Fibroblast of pulmonary artery (primary cell): ENCODE data around the gene LAMC1.
A peak's percentile ranks its signal among the peaks of the same experiment; 100 is the strongest.

Experiments used
- DNase-seq: peaks from one replicate; pipeline ENCODE4 v3.0.0-alpha.2; 2010; ENCODE audit warnings: low read depth
- H3K4me3 ChIP-seq: replicated peaks from 2 replicates; pipeline ENCODE4 v1.5.1; 2011; ENCODE audit warnings: low read depth, mild to moderate bottlenecking, control low read depth, low read length, moderate library complexity
- CTCF ChIP-seq: IDR thresholded peaks from 2 replicates; pipeline ENCODE4 v1.5.1; 2011; ENCODE audit warnings: mild to moderate bottlenecking, control low read depth, low read length, inconsistent platforms; ENCODE audit errors: missing control alignments

LAMC1 gene

GRCh38 chr1:182985876-182986275 lies 37.3 kb upstream of the LAMC1 start:
- no peak for TF ChIP-seq CTCF
- no peak overlapping the region for H3K4me3 ChIP-seq
- DNase-seq, result no peak

DNA sequence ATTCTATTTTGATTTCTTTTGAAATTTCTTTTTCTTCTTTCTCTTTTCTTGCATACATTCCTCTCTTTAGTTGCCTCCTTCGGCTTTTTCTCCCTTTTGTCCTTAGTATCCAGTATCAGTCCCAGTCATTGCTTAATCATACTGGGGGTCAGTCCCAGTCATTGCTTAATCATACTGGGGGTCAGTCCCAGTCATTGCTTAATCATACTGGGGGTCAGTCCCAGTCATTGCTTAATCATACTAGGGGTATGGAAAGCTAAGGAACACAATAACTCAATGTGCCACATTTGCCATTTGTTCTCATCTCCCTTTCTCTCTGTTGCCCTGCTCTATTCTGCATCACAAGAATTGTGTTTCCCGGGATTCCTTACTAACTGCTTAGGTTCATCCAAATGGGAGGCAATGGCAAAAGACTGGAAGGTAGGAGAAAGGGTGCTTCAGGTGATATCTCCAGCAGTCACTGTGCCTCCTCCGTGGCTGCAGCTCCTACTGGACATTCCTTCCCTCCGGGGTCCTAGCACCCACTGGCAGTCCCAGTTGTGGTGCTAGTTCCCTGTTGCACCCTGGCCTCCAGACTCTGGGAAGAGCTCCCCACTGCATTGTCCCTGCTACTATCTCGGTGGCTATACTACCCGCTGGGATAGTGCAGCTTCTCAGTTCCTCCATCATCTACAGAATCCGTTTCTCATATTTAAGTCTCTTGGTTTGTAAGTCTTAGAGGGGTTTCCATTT lies 32.6 kb upstream of the LAMC1 start:
- no peak overlapping the region for H3K4me3 ChIP-seq
- no peak for TF ChIP-seq CTCF
- peak; percentile 44 for DNase-seq

DNA sequence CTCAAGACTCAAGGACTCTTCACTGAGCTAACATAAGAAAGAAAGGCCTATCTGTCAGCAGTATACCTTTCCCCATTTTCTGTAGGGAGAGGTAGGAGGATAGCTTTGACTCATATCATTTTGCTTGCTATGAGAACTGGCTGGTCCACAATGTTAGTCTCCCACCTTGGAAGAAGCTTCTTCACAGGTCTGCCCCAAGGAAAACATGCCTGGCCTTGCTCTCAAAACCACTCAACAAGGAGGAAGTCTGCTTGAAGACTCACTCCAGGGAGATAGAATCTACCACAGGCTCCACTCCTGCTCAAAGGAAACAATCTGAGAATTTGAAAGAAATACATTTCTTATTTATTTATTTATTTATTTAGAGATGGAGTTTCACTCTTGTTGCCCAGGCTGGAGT lies 29.5 kb upstream of the LAMC1 start:
- H3K4me3 ChIP-seq, result no peak overlapping the region
- DNase-seq, result no peak
- TF ChIP-seq CTCF, result no peak

DNA sequence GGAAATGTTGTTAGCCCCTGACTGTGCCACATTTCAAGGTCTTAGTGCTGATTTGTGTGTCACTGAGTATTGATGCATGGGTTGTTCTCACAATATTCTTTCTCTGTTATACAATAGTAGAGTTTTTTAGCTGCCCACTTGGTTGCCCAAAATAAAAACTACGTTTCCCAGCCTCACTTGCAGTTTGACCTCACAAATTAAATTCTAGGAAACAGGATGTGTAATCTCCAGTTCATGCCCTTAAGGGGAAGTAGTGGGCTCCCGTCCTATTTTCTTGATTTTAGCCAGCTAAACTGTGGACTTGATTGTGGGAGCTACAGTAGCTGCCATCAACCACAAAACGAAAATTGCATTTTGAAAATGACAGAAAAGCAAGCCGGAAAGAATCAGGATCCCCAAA lies 27.3 kb upstream of the LAMC1 start:
- no peak overlapping the region for H3K4me3 ChIP-seq
- no peak for DNase-seq

GRCh38 chr1:182996816-182997215 lies 26.4 kb upstream of the LAMC1 start:
- DNase-seq, result no peak
- no peak for TF ChIP-seq CTCF

More for the DNA sequence above, 27.3 kb upstream of the LAMC1 start:
- TF ChIP-seq CTCF, result no peak

DNA sequence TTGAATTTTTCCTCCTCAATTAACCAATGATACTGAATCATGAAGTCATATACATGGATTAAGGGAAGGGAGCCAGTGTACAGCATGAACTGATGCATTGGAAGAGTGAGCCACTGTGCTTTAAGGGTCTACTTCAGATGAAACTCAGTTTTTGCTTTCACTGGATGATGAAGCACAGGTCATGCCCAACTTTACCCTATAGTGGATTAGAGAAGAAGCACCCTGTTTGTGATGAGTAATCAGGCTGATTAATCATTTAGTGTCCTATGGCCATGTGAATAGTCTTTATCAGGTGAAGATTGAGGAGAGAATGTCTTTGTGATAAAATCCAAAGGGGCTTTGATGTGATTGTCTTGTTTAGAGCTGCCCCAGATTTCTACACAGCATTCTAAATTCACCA lies 24.7 kb upstream of the LAMC1 start:
- no peak for DNase-seq
- no peak overlapping the region for H3K4me3 ChIP-seq
- no peak for TF ChIP-seq CTCF

More at GRCh38 chr1:182996816-182997215, 26.4 kb upstream of the LAMC1 start:
- H3K4me3 ChIP-seq, result no peak overlapping the region
